SJSA1 (cell line): ENCODE results near the gene ZEB2. TPM values are rescaled to one million over a fixed set of nuclear protein-coding genes. Genes with fewer than 3 reads are reported as not detected.

Experiments
- DNase-seq, 2 experiments: peaks; one replicate each; pipeline ENCODE4 v3.0.0-alpha.2; 2015 to 2020; ENCODE audit warnings: low spot score in 2 of 2, low read depth in 1 of 2
- H3K27ac ChIP-seq: fragments of 250-450 bp; sonication (Bioruptor Pico); 2 replicates; pipeline ENCODE4 v1.5.1; 2020; ENCODE audit warnings: mild to moderate bottlenecking, moderate library complexity
- H3K27me3 ChIP-seq: fragments of 250-450 bp; sonication (Bioruptor Pico); replicated peaks from 2 replicates; pipeline ENCODE4 v1.5.1; 2020; ENCODE audit warnings: mild to moderate bottlenecking, moderate library complexity
- H3K36me3 ChIP-seq: fragments of 250-450 bp; sonication (Bioruptor Pico); 2 replicates; pipeline ENCODE4 v1.5.1; 2020; ENCODE audit warnings: mild to moderate bottlenecking
- H3K4me1 ChIP-seq: fragments of 250-450 bp; sonication (Bioruptor Pico); replicated peaks from 2 replicates; pipeline ENCODE4 v1.6.1; 2021; ENCODE audit warnings: mild to moderate bottlenecking
- H3K4me3 ChIP-seq: fragments of 250-450 bp; sonication (Bioruptor Pico); 2 replicates; pipeline ENCODE4 v1.5.1; 2020; ENCODE audit warnings: mild to moderate bottlenecking
- H3K9me3 ChIP-seq: fragments of 250-450 bp; sonication (Bioruptor Pico); replicated peaks from 2 replicates; pipeline ENCODE4 v1.5.1; 2020; ENCODE audit warnings: mild to moderate bottlenecking
- total RNA-seq: library from RNA; depleted of rRNA; stranded (reverse); fragments of >200 nt; shearing (Covaris generic); gene quantifications from 2 replicates; pipeline ENCODE4 v1.2.3, GENCODE V29; 2014

ZEB2 gene
- total RNA-seq, 1 experiment from 2014 or later, result 48.0 TPM

DNA sequence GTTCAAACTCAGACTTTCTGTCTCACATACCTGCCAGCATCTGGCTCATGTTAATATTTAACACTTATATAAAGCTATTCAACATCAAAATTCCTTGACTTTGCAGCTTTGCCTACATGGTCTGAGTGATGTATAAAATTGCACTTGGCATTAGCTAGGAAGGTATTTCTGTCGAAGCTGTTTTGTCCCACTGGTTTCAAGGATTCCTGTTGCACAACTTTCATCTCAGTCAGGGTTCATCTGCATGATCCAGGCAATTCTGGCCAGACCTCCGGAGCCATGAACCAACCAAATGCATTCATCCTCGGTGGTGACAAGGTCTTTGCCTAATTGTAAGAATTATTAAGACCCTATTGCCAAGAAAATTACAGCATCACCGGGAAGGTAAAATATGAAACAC is 185.4 kb downstream of the ZEB2 start:
- H3K4me3 ChIP-seq, result no peak overlapping the region
- no peak for DNase-seq
- peaks cover 3% of the 10 kb centered on the region; the same call in 1 of the 2 replicates for H3K36me3 ChIP-seq
- H3K27ac ChIP-seq, result no peak overlapping the region
- H3K4me1 ChIP-seq, result peaks cover 15% of the 10 kb centered on the region
- H3K9me3 ChIP-seq, result no peaks in the 10 kb centered on the region
- H3K27me3 ChIP-seq, result no peaks in the 10 kb centered on the region
